C4-2B (cell line): ENCODE data around the gene STAM2.
A peak's percentile ranks its signal among the peaks of the same experiment; 100 is the strongest.
"Not testable (repeated sequence)": the region's sequence is repeated elsewhere in the genome, so short reads cannot be mapped to it uniquely, and the experiment has no call there.

ENCODE experiments used
- H3K27ac ChIP-seq: fragments of 450-650 bp; 2 replicates; pipeline ENCODE4 v1.5.1; 2017
- ZFX ChIP-seq: fragments of 450-650 bp; IDR thresholded peaks from 2 replicates; pipeline ENCODE4 v1.6.1; 2017
- TF ChIP-seq, protein P1 (sequence below): fragments of 450-650 bp; conservative IDR thresholded peaks from 2 replicates; pipeline ENCODE4 v1.5.1; 2017; ENCODE audit warnings: mild to moderate bottlenecking

The STAM2 gene

DNA sequence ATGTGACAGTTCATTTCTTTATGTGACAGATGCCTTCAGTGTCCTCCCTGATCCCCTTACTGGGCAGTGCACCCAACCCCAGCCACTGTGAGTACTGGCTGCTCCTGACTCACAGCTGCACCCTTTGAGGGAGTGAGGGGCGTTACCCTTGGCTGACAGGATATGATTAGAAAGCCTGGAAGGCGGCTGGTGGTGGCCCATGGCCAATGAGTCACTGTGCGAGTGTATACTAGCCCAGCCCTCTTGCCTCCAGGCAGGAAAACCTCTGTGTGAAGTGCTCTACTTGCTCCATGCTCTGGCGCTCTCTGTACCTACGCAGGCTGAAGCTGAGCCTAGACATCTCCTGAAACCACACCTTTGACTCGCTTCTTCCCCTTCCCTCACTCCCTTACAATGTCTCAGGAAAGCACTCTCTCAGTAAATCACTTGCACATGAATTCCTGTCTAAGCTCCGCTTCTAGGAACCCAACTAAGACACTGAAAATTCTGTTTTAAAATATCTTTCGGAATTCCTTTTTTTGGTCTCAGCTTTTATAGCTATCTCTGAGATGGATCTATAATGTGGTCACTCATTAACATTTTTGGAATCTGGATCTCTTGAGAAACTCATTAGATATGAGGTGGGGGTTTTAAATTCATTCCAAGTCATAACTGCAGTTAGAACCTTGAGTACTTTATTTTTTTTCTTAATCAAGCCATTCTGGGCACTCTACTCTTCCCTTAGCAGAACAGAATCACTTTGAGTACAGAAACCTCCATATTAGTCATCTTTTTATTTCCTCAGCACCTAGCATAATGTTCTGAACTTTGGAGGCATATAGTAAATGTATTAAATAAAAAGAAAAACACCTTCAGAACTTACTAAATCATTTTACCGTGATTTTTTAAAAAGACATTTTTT lies 25.3 kb upstream of the STAM2 start:
- H3K27ac ChIP-seq: no peak overlapping the region
- TF ChIP-seq, protein P1, sequence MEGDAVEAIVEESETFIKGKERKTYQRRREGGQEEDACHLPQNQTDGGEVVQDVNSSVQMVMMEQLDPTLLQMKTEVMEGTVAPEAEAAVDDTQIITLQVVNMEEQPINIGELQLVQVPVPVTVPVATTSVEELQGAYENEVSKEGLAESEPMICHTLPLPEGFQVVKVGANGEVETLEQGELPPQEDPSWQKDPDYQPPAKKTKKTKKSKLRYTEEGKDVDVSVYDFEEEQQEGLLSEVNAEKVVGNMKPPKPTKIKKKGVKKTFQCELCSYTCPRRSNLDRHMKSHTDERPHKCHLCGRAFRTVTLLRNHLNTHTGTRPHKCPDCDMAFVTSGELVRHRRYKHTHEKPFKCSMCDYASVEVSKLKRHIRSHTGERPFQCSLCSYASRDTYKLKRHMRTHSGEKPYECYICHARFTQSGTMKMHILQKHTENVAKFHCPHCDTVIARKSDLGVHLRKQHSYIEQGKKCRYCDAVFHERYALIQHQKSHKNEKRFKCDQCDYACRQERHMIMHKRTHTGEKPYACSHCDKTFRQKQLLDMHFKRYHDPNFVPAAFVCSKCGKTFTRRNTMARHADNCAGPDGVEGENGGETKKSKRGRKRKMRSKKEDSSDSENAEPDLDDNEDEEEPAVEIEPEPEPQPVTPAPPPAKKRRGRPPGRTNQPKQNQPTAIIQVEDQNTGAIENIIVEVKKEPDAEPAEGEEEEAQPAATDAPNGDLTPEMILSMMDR: no peak
- no peak for TF ChIP-seq ZFX

DNA sequence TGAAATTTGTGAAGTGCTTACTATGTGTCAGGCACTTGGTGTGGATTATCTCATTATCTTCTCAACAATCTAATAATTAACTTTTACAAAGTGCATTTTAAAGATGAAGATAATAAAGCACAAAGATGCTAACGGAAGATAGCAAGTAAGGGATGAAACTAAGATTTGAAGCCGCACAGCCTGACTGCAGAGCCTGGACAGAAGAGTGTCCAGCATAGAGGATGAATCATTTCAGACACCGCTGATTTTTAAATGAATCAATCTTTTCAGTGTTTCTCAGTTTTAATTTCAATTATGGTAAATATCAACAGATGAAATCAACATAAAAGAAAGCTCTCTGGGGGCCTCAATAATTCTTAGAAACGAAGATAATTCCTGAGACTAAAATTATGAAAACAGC lies 24.5 kb upstream of the STAM2 start:
- TF ChIP-seq, protein P1: no peak
- TF ChIP-seq ZFX: no peak
- no peak overlapping the region for H3K27ac ChIP-seq

GRCh38 chr2:152198499-152198898 lies 22.9 kb upstream of the STAM2 start:
- no peak overlapping the region for H3K27ac ChIP-seq
- TF ChIP-seq ZFX: no peak
- TF ChIP-seq, protein P1: no peak

GRCh38 chr2:152197508-152198284 lies 22.1 kb upstream of the STAM2 start:
- H3K27ac ChIP-seq: not testable (repeated sequence)

DNA sequence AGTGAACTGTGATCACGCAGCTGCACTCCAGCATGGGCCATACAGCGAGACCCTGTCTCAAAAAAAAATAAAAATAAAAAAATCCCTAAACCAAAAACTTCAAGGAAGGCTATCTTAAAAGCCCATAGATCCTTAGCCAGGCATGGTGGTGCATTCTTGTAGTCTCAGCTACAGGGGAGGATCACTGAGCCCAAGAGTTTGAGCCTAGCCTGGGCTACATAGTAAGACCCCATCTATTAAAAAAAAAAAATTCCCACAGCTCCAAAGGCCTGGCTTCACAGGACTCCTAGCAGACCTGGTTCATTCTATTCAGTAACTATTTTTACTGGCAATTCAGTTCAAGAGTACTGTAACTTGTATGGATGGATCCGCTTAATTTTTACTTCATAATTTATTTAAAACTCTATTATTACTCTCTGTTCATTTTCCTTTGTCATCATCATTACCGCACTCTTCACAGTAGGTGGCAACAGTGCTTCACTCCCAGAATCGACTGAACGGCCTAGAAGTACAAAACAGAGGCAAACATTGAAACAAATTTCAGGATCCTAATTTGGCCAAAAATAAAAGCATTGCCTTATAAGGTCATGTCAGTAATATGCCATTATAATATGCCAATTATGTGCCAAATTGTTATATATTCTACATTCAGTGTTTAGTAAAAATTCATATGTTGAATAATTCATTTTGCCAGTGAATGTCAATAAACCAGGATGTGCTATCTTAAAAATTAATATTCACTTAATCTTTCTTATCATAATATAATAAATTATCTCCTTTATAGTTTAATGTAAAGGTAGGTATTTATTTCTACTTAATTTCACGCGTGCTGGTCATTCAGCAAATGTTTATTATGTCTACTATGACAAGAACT lies 14.3 kb upstream of the STAM2 start:
- no peak for TF ChIP-seq ZFX
- TF ChIP-seq, protein P1: peak; percentile 81
- H3K27ac ChIP-seq: no peak overlapping the region

- H3K27ac ChIP-seq: not testable (repeated sequence)
Observed at GRCh38 chr2:152186808-152187207, 11.2 kb upstream of the STAM2 start.

DNA sequence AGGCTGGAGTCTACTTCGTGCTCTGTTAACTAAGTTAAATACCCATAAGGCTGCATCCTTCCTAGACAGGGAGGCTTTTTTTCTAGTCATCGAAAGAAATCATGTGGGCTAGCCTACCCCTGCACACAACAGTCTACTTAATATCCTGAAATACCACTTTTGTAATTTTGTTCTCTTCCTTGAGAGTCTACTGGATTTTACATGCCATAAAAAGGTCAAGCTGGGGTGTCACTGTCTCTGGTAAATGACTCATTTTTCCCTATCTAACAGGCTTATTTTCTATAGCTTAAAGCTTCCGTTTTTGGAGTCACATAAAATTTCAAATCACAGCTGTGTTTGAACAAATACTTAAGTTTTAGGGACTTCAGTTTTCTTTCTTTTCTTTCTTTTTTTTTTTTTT lies 10.7 kb upstream of the STAM2 start:
- TF ChIP-seq ZFX: no peak
- TF ChIP-seq, protein P1: no peak
- H3K27ac ChIP-seq: no peak overlapping the region
